Stimulated activated memory B cell treated with anti-CD40 and anti-IgM and Interleukin-4, amounts not matched to agents 10 μg/mL and 1 μg/mL and 100 μg/mL, for 72 hours (primary cell): ENCODE data around the gene LPCAT3.

ENCODE experiments used
- ATAC-seq: fragments of 150-1000 bp; cut with Tn5 transposase; 2 replicates; pipeline ENCODE4 v1.10.0; 2021
- H3K27ac Mint-ChIP-seq: one replicate; pipeline ENCODE4 v1.8.0; 2022; ENCODE audit warnings: mild to moderate bottlenecking, mixed read lengths
- H3K27me3 Mint-ChIP-seq: one replicate; pipeline ENCODE4 v1.8.0; 2022; ENCODE audit warnings: mixed read lengths
- H3K36me3 Mint-ChIP-seq: one replicate; pipeline ENCODE4 v1.8.0; 2022; ENCODE audit warnings: mixed read lengths
- H3K4me1 Mint-ChIP-seq: one replicate; pipeline ENCODE4 v1.8.0; 2022; ENCODE audit warnings: mixed read lengths
- H3K4me3 Mint-ChIP-seq: one replicate; pipeline ENCODE4 v1.8.0; 2022; ENCODE audit warnings: mild to moderate bottlenecking, moderate library complexity, mixed read lengths
- H3K9me3 Mint-ChIP-seq: one replicate; pipeline ENCODE4 v1.8.0; 2022; ENCODE audit warnings: mixed read lengths

The LPCAT3 gene

DNA sequence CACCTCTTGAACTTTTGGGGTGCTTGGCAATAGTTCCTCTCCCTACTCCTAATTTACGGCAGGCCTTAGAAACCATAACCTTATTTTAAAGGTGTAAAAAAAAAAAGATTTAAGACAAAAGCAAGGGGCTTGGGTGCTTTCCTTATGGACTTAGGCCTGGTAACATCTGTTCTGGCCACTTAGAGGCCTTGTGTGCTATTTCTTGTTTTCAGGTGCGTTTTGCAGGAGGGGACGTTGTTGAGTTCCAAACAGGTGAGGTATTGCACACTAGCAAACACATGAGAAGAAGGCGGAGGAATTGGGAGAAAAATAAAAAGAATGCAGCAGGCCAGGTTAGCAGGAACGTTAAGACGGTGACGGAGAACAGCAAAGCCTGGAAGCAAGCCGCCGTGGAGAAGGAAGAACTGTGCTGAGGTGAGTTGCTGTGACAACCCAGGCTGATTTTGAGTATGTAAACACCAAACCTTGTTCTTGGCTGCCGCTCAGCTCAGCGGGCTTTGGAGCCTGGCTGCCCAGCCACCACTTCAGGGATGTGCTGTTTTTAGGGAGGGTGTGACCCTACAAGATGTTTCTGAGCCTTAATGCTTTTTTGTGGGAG is 30.2 kb downstream of the LPCAT3 start:
- H3K9me3 Mint-ChIP-seq, result no peaks in the 10 kb centered on the region
- H3K4me3 Mint-ChIP-seq, result no peak overlapping the region
- no peak for ATAC-seq
- H3K27me3 Mint-ChIP-seq, result no peaks in the 10 kb centered on the region
- peaks cover 27% of the 10 kb centered on the region for H3K36me3 Mint-ChIP-seq
- H3K4me1 Mint-ChIP-seq, result no peaks in the 10 kb centered on the region
- H3K27ac Mint-ChIP-seq, result no peak overlapping the region

- no peak overlapping the region for H3K27ac Mint-ChIP-seq
- H3K9me3 Mint-ChIP-seq, result no peaks in the 10 kb centered on the region
- H3K4me1 Mint-ChIP-seq, result no peaks in the 10 kb centered on the region
- H3K36me3 Mint-ChIP-seq, result peaks cover 52% of the 10 kb centered on the region
- no peak overlapping the region for H3K4me3 Mint-ChIP-seq
- ATAC-seq, result no peak
- H3K27me3 Mint-ChIP-seq, result no peaks in the 10 kb centered on the region
Observed at GRCh38 chr12:6982532-6982931, 35.7 kb downstream of the LPCAT3 start.

- Mint-ChIP-seq H3K9me3 (no peaks in the 10 kb centered on the region), H3K27me3 (no peaks in the 10 kb centered on the region), H3K36me3 (peaks cover 55% of the 10 kb centered on the region), H3K27ac (no peak overlapping the region), H3K4me1 (no peaks in the 10 kb centered on the region), H3K4me3 (no peak overlapping the region)
- no peak for ATAC-seq
Observed at GRCh38 chr12:6981152-6982052, 36.9 kb downstream of the LPCAT3 start.

- Mint-ChIP-seq H3K4me3 (no peak overlapping the region), H3K4me1 (peaks cover 4% of the 10 kb centered on the region), H3K27ac (no peak overlapping the region), H3K36me3 (peaks cover 60% of the 10 kb centered on the region), H3K27me3 (no peaks in the 10 kb centered on the region), H3K9me3 (no peaks in the 10 kb centered on the region)
- ATAC-seq, result no peak
Observed at GRCh38 chr12:6980740-6981139, 37.5 kb downstream of the LPCAT3 start.

DNA sequence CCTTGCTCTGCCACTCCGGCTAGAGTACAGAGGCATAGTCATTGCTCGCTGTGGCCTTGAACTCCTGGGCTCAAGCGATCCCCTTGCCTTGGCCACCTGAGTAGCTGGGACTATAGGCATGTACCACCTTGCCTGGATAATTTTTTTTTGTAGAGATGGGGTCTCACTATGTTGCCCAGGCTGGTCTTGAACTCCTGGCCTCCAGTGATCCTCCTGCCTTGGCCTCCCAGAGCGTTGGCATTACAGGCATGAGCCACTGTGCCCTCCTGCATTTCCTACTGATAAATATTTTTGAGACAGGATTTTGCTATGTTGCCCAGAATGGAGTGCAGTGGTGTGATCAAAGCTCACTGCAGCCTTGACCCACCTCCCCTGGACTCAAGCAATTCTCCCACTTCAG is 38.2 kb downstream of the LPCAT3 start:
- no peak for ATAC-seq
- Mint-ChIP-seq H3K36me3 (peaks cover 61% of the 10 kb centered on the region), H3K4me1 (peaks cover 5% of the 10 kb centered on the region), H3K27me3 (no peaks in the 10 kb centered on the region), H3K4me3 (no peak overlapping the region), H3K9me3 (no peaks in the 10 kb centered on the region), H3K27ac (no peak overlapping the region)

GRCh38 chr12:6979453-6979852 is 38.8 kb downstream of the LPCAT3 start:
- no peak overlapping the region for H3K4me3 Mint-ChIP-seq
- H3K36me3 Mint-ChIP-seq, result peaks cover 65% of the 10 kb centered on the region
- no peaks in the 10 kb centered on the region for H3K9me3 Mint-ChIP-seq
- peaks cover 5% of the 10 kb centered on the region for H3K4me1 Mint-ChIP-seq
- no peak for ATAC-seq
- H3K27ac Mint-ChIP-seq, result peak overlapping the region; percentile 68
- H3K27me3 Mint-ChIP-seq, result no peaks in the 10 kb centered on the region

DNA sequence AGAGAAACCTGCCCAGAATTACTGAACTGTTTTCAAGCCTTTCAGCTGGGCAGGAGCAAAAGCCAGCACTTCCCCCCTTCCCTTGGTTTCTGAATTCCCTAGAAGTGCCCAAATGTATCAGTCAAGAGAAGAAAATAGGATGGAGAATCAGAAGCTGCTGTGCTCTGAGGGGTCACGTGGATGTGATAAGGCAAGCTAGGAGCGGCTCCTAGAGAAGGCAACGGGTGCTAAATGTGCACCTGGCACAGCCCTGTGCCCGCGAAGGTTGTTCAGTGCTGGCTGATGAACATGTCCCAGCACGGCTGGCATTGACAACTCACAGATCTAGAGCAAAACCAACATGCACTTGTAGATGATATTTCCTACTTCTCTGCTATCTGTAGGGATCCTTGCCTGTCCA is 39.3 kb downstream of the LPCAT3 start:
- H3K36me3 Mint-ChIP-seq, result peaks cover 67% of the 10 kb centered on the region
- no peak for ATAC-seq
- H3K9me3 Mint-ChIP-seq, result no peaks in the 10 kb centered on the region

GRCh38 chr12:6978611-6979011 is 39.7 kb downstream of the LPCAT3 start:
- no peaks in the 10 kb centered on the region for H3K9me3 Mint-ChIP-seq
- H3K4me1 Mint-ChIP-seq, result peaks cover 10% of the 10 kb centered on the region
- peak overlapping the region; percentile 68 for H3K27ac Mint-ChIP-seq
- peaks cover 66% of the 10 kb centered on the region for H3K36me3 Mint-ChIP-seq
- no peak overlapping the region for H3K4me3 Mint-ChIP-seq
- no peaks in the 10 kb centered on the region for H3K27me3 Mint-ChIP-seq
- no peak for ATAC-seq

More for the DNA sequence above, 39.3 kb downstream of the LPCAT3 start:
- Mint-ChIP-seq H3K27me3 (no peaks in the 10 kb centered on the region), H3K27ac (peak overlapping the region; percentile 68), H3K4me1 (peaks cover 6% of the 10 kb centered on the region), H3K4me3 (no peak overlapping the region)

GRCh38 chr12:6978188-6978587 is 40.1 kb downstream of the LPCAT3 start:
- H3K4me3 Mint-ChIP-seq, result no peak overlapping the region
- no peak for ATAC-seq
- H3K9me3 Mint-ChIP-seq, result no peaks in the 10 kb centered on the region
- H3K36me3 Mint-ChIP-seq, result peaks cover 62% of the 10 kb centered on the region
- H3K27ac Mint-ChIP-seq, result peak overlapping the region; percentile 68
- H3K4me1 Mint-ChIP-seq, result peaks cover 14% of the 10 kb centered on the region
- no peaks in the 10 kb centered on the region for H3K27me3 Mint-ChIP-seq

DNA sequence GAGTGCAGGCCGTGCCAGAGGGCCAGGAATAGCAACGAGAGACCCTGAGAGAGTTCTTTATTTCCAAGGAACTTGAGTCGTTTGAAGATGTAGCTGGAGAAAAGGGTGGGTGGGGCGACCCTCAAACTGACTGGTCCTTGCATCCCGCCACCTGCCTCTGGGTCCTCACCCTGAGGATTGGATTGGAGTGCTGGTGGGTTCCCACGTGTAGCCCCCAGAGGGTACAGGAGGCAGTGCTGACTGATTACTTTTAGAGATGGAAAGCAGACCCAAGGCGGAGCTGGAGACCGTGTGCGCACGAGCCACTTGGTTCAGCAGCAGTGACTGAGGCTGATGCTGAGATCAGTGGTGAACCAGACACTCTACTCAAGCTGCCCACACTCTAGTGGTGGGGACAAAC is 40.6 kb downstream of the LPCAT3 start:
- Mint-ChIP-seq H3K36me3 (peaks cover 57% of the 10 kb centered on the region), H3K27me3 (no peaks in the 10 kb centered on the region), H3K27ac (no peak overlapping the region), H3K4me1 (peaks cover 19% of the 10 kb centered on the region), H3K9me3 (no peaks in the 10 kb centered on the region), H3K4me3 (no peak overlapping the region)
- no peak for ATAC-seq

DNA sequence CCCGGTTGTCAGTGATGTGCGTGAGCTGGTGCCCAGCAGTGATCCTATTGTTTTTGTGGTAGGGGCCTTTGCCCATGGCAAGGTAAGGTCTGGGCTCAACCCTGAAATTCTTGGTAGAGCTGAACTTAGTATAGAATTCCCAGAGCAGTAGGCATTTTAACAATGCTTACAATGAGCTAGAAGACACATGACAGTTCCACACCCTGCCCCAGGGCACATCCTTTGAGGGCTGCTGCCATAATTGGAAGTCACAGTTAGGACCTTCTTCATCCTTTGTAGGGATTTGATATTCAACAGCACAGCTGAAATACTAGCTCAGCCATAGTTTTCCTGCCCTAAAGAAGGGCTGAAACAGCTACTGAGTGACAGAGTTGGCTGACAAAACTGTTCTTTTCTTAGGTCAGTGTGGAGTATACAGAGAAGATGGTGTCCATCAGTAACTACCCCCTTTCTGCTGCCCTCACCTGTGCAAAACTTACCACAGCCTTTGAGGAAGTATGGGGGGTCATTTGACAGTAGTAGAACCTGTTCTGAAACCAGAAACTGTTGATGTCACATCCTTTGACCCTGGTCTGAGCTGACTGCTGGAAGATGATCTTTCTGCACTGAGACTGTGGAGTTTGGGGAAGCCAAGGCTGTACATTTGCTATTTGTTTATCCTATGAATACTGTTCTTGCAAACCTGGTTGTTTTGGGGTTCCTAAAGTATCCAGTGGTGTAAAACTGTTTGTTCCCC is 42.8 kb downstream of the LPCAT3 start:
- ATAC-seq, result no peak

DNA sequence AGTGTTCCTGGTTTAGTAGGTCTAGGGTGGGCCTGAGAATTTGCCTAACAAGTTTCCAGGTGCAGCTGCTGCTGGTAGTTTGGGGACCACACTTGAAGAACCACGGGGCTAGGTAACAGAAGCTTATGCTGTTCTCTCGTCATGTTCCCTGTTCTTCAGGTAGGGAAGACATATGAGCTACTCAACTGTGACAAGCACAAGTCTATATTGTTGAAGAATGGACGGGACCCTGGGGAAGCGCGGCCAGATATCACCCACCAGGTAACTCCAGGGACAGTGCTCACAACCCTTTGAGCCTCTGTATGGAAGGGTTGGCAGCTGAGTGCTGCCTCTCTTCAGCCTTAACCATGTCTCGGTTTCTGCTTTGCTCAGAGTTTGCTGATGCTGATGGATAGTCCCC is 44.1 kb downstream of the LPCAT3 start:
- Mint-ChIP-seq H3K27ac (peak overlapping the region; percentile 18), H3K9me3 (no peaks in the 10 kb centered on the region), H3K4me3 (no peak overlapping the region), H3K36me3 (peaks cover 43% of the 10 kb centered on the region), H3K27me3 (no peaks in the 10 kb centered on the region), H3K4me1 (peaks cover 42% of the 10 kb centered on the region)
- no peak for ATAC-seq

More for the DNA sequence above, 42.8 kb downstream of the LPCAT3 start:
- Mint-ChIP-seq H3K9me3 (no peaks in the 10 kb centered on the region), H3K4me3 (no peak overlapping the region), H3K36me3 (peaks cover 45% of the 10 kb centered on the region), H3K27ac (no peak overlapping the region), H3K4me1 (peaks cover 38% of the 10 kb centered on the region), H3K27me3 (no peaks in the 10 kb centered on the region)

DNA sequence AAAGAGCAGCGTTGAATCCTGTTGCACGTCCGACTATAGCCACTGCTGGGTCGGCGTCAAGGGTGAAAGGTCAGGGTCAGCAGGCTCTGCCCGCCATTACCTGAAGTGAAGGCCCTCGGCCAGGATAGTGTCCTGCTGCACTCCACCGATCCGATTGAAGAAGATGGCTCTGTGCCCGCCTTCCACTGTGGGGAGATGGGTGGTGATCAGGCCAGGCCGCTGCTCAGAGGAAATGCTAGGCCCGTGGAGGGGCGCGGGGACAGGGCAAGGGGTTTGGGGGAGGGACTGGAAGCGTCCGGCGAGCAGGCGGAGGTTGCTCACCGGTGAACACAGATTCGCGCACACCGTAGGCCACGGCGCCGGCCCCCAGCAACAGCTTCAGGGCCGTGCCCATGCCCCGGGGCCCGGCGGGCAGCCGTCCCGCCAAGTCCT is 48.2 kb downstream of the LPCAT3 start:
- ATAC-seq, result no peak
- H3K9me3 Mint-ChIP-seq, result no peaks in the 10 kb centered on the region
- H3K4me1 Mint-ChIP-seq, result peaks cover 60% of the 10 kb centered on the region
- H3K4me3 Mint-ChIP-seq, result peak overlapping the region; percentile 100
- peaks cover 44% of the 10 kb centered on the region for H3K36me3 Mint-ChIP-seq
- H3K27me3 Mint-ChIP-seq, result no peaks in the 10 kb centered on the region
- H3K27ac Mint-ChIP-seq, result peak overlapping the region; percentile 96

DNA sequence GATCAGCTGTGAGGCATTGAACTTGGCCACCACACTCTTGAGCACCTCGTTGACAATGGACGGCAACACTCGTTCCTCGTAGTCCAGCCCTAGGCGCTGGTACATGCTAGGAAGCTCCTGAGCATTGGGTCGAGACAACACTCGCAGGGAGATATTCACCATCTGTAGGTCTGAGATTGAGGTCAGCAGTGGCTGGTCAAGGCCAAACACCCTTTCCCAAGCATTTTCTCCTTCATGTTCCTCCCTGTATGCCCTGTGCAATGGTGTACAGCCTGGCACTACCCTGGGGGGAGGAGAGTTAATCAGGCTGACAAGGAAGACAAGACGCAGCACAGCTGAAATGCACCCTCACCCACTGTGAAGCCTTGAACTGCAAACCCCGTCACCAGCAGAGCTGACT is 49.9 kb downstream of the LPCAT3 start:
- peak overlapping the region; percentile 96 for H3K27ac Mint-ChIP-seq
- ATAC-seq, result no peak
- H3K36me3 Mint-ChIP-seq, result peaks cover 39% of the 10 kb centered on the region

DNA sequence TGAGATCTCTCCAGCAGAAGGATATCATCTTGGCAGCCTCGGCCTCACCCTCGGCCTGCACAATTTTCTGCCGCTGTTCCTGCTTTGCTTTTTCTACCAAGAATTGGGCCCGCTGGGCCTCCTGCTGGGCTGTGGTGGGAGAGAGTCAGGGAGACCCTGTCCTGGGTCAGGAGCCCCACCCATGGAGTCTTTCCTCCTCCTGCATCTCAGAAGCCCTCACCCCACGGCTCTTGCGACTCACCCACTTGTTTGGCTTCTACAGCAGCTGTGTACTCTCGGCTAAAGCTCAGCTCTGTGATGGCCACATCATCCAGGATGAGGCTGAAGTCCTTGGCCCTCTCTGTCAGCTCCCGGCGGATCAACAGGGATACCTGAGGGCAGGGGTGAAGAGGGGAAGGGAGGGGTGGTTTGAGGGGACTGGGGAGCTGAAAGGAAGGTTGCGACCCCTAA is 50.6 kb downstream of the LPCAT3 start:
- Mint-ChIP-seq H3K4me3 (no peak overlapping the region), H3K27ac (no peak overlapping the region), H3K27me3 (no peaks in the 10 kb centered on the region), H3K4me1 (peaks cover 61% of the 10 kb centered on the region), H3K9me3 (no peaks in the 10 kb centered on the region), H3K36me3 (peaks cover 39% of the 10 kb centered on the region)
- no peak for ATAC-seq

More for the DNA sequence above, 49.9 kb downstream of the LPCAT3 start:
- H3K9me3 Mint-ChIP-seq, result no peaks in the 10 kb centered on the region
- no peaks in the 10 kb centered on the region for H3K27me3 Mint-ChIP-seq
- peaks cover 62% of the 10 kb centered on the region for H3K4me1 Mint-ChIP-seq
- peak overlapping the region; percentile 100 for H3K4me3 Mint-ChIP-seq
